H9 (cell line): ENCODE data around the gene ASPSCR1. TPM values are rescaled to one million over a fixed set of nuclear protein-coding genes. Genes with fewer than 3 reads are reported as not detected.

Experiments used
- DNase-seq: peaks from one replicate; pipeline ENCODE4 v3.0.0-alpha.2; 2017
- H2AFZ ChIP-seq: one replicate; pipeline ENCODE4 v1.6.1; 2013; ENCODE audit warnings: mild to moderate bottlenecking, low read length, control low read depth, moderate library complexity
- H2AK5ac ChIP-seq: 2 replicates; pipeline ENCODE4 v1.6.1; 2013; ENCODE audit warnings: low read length, control low read depth, mixed read lengths; ENCODE audit not compliant: insufficient read length
- H2BK120ac ChIP-seq: one replicate; pipeline ENCODE4 v1.6.1; 2013; ENCODE audit warnings: low read depth, mild to moderate bottlenecking, low read length, control low read depth, inconsistent platforms; ENCODE audit not compliant: poor library complexity, severe bottlenecking
- H2BK12ac ChIP-seq: 2 replicates; pipeline ENCODE4 v1.6.1; 2013; ENCODE audit warnings: low read length, control low read depth, mixed read lengths, low read depth; ENCODE audit not compliant: insufficient read length
- H2BK15ac ChIP-seq: 2 replicates; pipeline ENCODE4 v1.6.1; 2013; ENCODE audit warnings: low read depth, low read length, control low read depth
- H2BK20ac ChIP-seq: one replicate; pipeline ENCODE4 v1.6.1; 2013; ENCODE audit warnings: low read depth, mild to moderate bottlenecking, low read length, control low read depth, inconsistent platforms; ENCODE audit not compliant: poor library complexity, severe bottlenecking
- H2BK5ac ChIP-seq: 2 replicates; pipeline ENCODE4 v1.6.1; 2013; ENCODE audit warnings: low read length, control low read depth, mixed read lengths; ENCODE audit not compliant: insufficient read length
- H3K14ac ChIP-seq: 2 replicates; pipeline ENCODE4 v1.6.1; 2013; ENCODE audit warnings: low read length, control low read depth; ENCODE audit not compliant: insufficient read depth
- H3K18ac ChIP-seq: 2 replicates; pipeline ENCODE4 v1.6.1; 2013; ENCODE audit warnings: low read depth, mild to moderate bottlenecking, mixed read lengths, low read length, control low read depth; ENCODE audit not compliant: insufficient read length
- H3K23ac ChIP-seq: 2 replicates; pipeline ENCODE4 v1.6.1; 2013; ENCODE audit warnings: low read length, control low read depth, mixed read lengths, low read depth; ENCODE audit not compliant: insufficient read length
- H3K23me2 ChIP-seq: 2 replicates; pipeline ENCODE4 v1.6.1; 2013; ENCODE audit warnings: low read depth, mild to moderate bottlenecking, mixed read lengths, low read length, control low read depth; ENCODE audit not compliant: insufficient read length, poor library complexity, severe bottlenecking
- H3K27ac ChIP-seq: 2 replicates; pipeline ENCODE4 v1.5.1; 2013; ENCODE audit warnings: low read length, control low read depth, mixed read lengths, low read depth; ENCODE audit not compliant: insufficient read length
- H3K27me3 ChIP-seq: 2 replicates; pipeline ENCODE4 v1.6.1; 2013; ENCODE audit warnings: low read length, control low read depth, inconsistent platforms; ENCODE audit not compliant: insufficient read depth
- H3K4ac ChIP-seq: 2 replicates; pipeline ENCODE4 v1.6.1; 2013; ENCODE audit warnings: low read depth, mild to moderate bottlenecking, control low read depth, inconsistent platforms, low read length, moderate library complexity
- H3K4me1 ChIP-seq: 2 replicates; pipeline ENCODE4 v1.6.1; 2013; ENCODE audit warnings: low read length, control low read depth, inconsistent platforms; ENCODE audit not compliant: insufficient read depth
- H3K4me2 ChIP-seq: 2 replicates; pipeline ENCODE4 v1.6.1; 2013; ENCODE audit warnings: low read length, control low read depth, mixed read lengths; ENCODE audit not compliant: insufficient read length, insufficient read depth
- H3K56ac ChIP-seq: 2 replicates; pipeline ENCODE4 v1.6.1; 2013; ENCODE audit warnings: low read depth, mild to moderate bottlenecking, mixed read lengths, low read length, control low read depth; ENCODE audit not compliant: insufficient read length
- H3K79me1 ChIP-seq: 2 replicates; pipeline ENCODE4 v1.6.1; 2013; ENCODE audit warnings: low read depth, mild to moderate bottlenecking, moderate library complexity, low read length, control low read depth, inconsistent platforms; ENCODE audit not compliant: insufficient read depth, poor library complexity, severe bottlenecking
- H3K79me2 ChIP-seq: 2 replicates; pipeline ENCODE4 v1.6.1; 2013; ENCODE audit warnings: low read length, control low read depth, inconsistent platforms; ENCODE audit not compliant: insufficient read depth
- H3K9ac ChIP-seq: 2 replicates; pipeline ENCODE4 v1.6.1; 2013; ENCODE audit warnings: low read length, control low read depth, mixed read lengths; ENCODE audit not compliant: insufficient read length; ENCODE audit errors: extremely low read depth
- H3K9me3 ChIP-seq: one replicate; pipeline ENCODE4 v1.6.1; 2013; ENCODE audit warnings: low read depth, low read length, inconsistent platforms; ENCODE audit not compliant: control insufficient read depth
- H3T11ph ChIP-seq: one replicate; pipeline ENCODE4 v1.6.1; 2013; ENCODE audit warnings: mild to moderate bottlenecking, low read length, control low read depth, inconsistent platforms
- H4K20me1 ChIP-seq: one replicate; pipeline ENCODE4 v1.6.1; 2013; ENCODE audit not compliant: control insufficient read depth, insufficient read length, insufficient read depth
- H4K5ac ChIP-seq: 2 replicates; pipeline ENCODE4 v1.6.1; 2013; ENCODE audit warnings: low read depth, mild to moderate bottlenecking, mixed read lengths, low read length, control low read depth; ENCODE audit not compliant: insufficient read length
- H4K8ac ChIP-seq: replicated peaks from 2 replicates; pipeline ENCODE4 v1.6.1; 2013; ENCODE audit warnings: low read length, control low read depth, mixed read lengths, low read depth; ENCODE audit not compliant: insufficient read length
- H4K91ac ChIP-seq: 2 replicates; pipeline ENCODE4 v1.6.1; 2013; ENCODE audit warnings: low read depth, mild to moderate bottlenecking, moderate library complexity, mixed read lengths, low read length, control low read depth; ENCODE audit not compliant: insufficient read length
- H3K27ac Mint-ChIP-seq, 3 experiments: 2 replicates in 2 of 3; 3 replicates in 1 of 3; pipeline ENCODE4 v1.8.0; 2020 to 2021; ENCODE audit warnings: mixed read lengths in 3 of 3, mild to moderate bottlenecking in 1 of 3, moderate library complexity in 1 of 3
- H3K27me3 Mint-ChIP-seq: 2 replicates; pipeline ENCODE4 v1.8.0; 2021; ENCODE audit warnings: low read depth, mild to moderate bottlenecking, moderate library complexity, mixed read lengths
- H3K36me3 Mint-ChIP-seq, 3 experiments: 2 replicates in 2 of 3; 3 replicates in 1 of 3; pipeline ENCODE4 v1.8.0; 2020 to 2021; ENCODE audit warnings: low read depth in 3 of 3, mixed read lengths in 3 of 3; ENCODE audit not compliant: insufficient read depth in 1 of 3
- H3K4me1 Mint-ChIP-seq, 2 experiments: 2 replicates each; pipeline ENCODE4 v1.8.0; 2020; ENCODE audit warnings: mixed read lengths in 2 of 2
- H3K4me3 Mint-ChIP-seq, 2 experiments: 2 replicates in 1 of 2; 3 replicates in 1 of 2; pipeline ENCODE4 v1.8.0; 2020 to 2021; ENCODE audit warnings: mild to moderate bottlenecking in 2 of 2, mixed read lengths in 2 of 2, moderate library complexity in 1 of 2
- H3K9me3 Mint-ChIP-seq, 2 experiments: 2 replicates in 1 of 2; 3 replicates in 1 of 2; pipeline ENCODE4 v1.8.0; 2020; ENCODE audit warnings: mild to moderate bottlenecking in 2 of 2, mixed read lengths in 2 of 2, moderate library complexity in 1 of 2
- CTCF ChIP-seq: fragments of 200-600 bp; sonication (generic); conservative IDR thresholded peaks from 3 replicates; pipeline ENCODE4 v1.8.0; 2021; ENCODE audit warnings: antibody characterized with exemption, mild to moderate bottlenecking
- WGBS: extraction: QIAGEN DNeasy Blood & Tissue Kit; methylation state at CpG from one replicate; pipeline ENCODE4 v1.1.7; 2013; ENCODE audit warnings: missing lambda C conversion rate, low lambda C conversion rate, mixed read lengths; ENCODE audit not compliant: insufficient read length; ENCODE audit errors: extremely low coverage; 5-methylcytosine and 5-hydroxymethylcytosine counted together
- total RNA-seq: library from RNA; stranded (reverse); gene quantifications from 2 replicates; pipeline ENCODE4 v1.2.1, GENCODE V29; 2021

Gene ASPSCR1
- total RNA-seq, 1 experiment from 2014 or later = 50.9 TPM

GRCh38 chr17:82008941-82009405 lies 31.5 kb downstream of the ASPSCR1 start:
- Histone ChIP-seq H2BK15ac (no peak overlapping the region), H3K56ac (no peak overlapping the region), H3K23me2 (no peaks in the 10 kb centered on the region), H3K9me3 (no peaks in the 10 kb centered on the region), H3K9ac (no peak overlapping the region), H2AK5ac (no peak overlapping the region), H4K20me1 (no peaks in the 10 kb centered on the region), H3K79me2 (no peaks in the 10 kb centered on the region), H2BK5ac (no peak overlapping the region), H4K5ac (no peak overlapping the region), H3K27ac (no peak overlapping the region), H3K23ac (no peak overlapping the region), H3K14ac (no peak overlapping the region), H3K18ac (no peak overlapping the region), H4K91ac (no peak overlapping the region), H2BK120ac (no peak overlapping the region), H3T11ph (no peak overlapping the region), H2BK20ac (no peak overlapping the region), H2BK12ac (no peak overlapping the region), H4K8ac (no peak overlapping the region), H3K4me1 (no peaks in the 10 kb centered on the region), H2AFZ (no peak overlapping the region), H3K27me3 (no peaks in the 10 kb centered on the region), H3K79me1 (no peaks in the 10 kb centered on the region), H3K4me2 (no peak overlapping the region), H3K4ac (no peak overlapping the region)
- no CpG with 5 or more reads among the region's 28 CpGs for WGBS
- H3K4me1 Mint-ChIP-seq = 0 out of 4 replicates have a peak, but pooled peaks cover 0 to 2% of the 10 kb centered on the region in 2 experiments
- DNase-seq = no peak
- no peaks in the 10 kb centered on the region; the same call in 1 of the 2 replicates for H3K27me3 Mint-ChIP-seq
- H3K4me3 Mint-ChIP-seq = no peak overlapping the region
- H3K36me3 Mint-ChIP-seq = no peaks in the 10 kb centered on the region
- TF ChIP-seq CTCF = no peak
- H3K9me3 Mint-ChIP-seq = no peaks in the 10 kb centered on the region
- no peak overlapping the region for H3K27ac Mint-ChIP-seq
